Measurements from ENCODE around the gene ACP2. TPM values are rescaled to one million over a fixed set of nuclear protein-coding genes. Genes with fewer than 3 reads are reported as not detected.
"Not testable (repeated sequence)": the region's sequence is repeated elsewhere in the genome, so short reads cannot be mapped to it uniquely, and the experiment has no call there.

The ACP2 gene
- total RNA-seq, 1 donor from 2014 or later, result 24.3 TPM

GRCh38 chr11:47192111-47192510 lies 56.5 kb downstream of the ACP2 start:
- Histone ChIP-seq H3K36me3 (no peaks in the 10 kb centered on the region), H3K79me2 (ENCODE audit: low read depth) (no peaks in the 10 kb centered on the region), H3K9me3 (ENCODE audit: low read depth) (no peaks in the 10 kb centered on the region), H3K27ac (no peak overlapping the region), H4K20me1 (ENCODE audit: low read depth) (no peaks in the 10 kb centered on the region), H3K4me3 (no peak overlapping the region), H2AFZ (replicated peaks) (no peak overlapping the region), H3K27me3 (peaks cover 26% of the 10 kb centered on the region), H3F3A (ENCODE audit: low read depth) (peaks cover 19% of the 10 kb centered on the region), H3K9ac (no peak overlapping the region), H3K4me1 (peaks cover 4% of the 10 kb centered on the region), H3K4me2 (no peak overlapping the region)
- no peaks in the 10 kb centered on the region for H3K36me3 Mint-ChIP-seq
- H3K4me1 Mint-ChIP-seq, result peaks cover 22% of the 10 kb centered on the region
- H3K27me3 Mint-ChIP-seq (ENCODE audit: insufficient read depth, low read depth), result peaks cover 36% of the 10 kb centered on the region
- no peak overlapping the region for H3K27ac Mint-ChIP-seq
- no peak overlapping the region for H3K4me3 Mint-ChIP-seq
- no peak for DNase-seq (ENCODE audit: low spot score)
- TF ChIP-seq EZH2 (IDR thresholded peaks at IDR 0.05) (no peak), EZH2phosphoT487 (IDR thresholded peaks at IDR 0.05) (no peak), CTCF (IDR thresholded peaks at IDR 0.05) (no peak)
- H3K9me3 Mint-ChIP-seq, result no peaks in the 10 kb centered on the region

DNA sequence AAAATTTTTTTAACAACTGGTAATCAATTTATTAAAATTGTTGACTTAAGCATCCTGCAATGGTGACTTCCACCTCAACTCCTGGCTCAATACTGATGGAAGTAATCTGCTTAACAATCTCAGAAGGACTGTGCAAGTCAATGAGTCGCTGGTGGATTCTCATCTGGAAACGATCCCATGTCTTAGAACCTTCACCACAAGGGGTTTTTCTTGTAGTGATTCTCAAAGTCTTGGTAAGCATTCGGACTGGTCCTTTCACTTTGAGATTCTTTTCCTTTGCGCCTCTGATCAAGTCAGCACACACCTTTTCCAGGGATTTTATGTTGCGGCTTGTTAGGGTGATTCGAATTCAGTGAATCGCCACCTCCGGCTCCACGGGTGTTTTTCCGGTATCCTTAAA lies 57.5 kb downstream of the ACP2 start:
- not testable (repeated sequence) for H3K4me3 Mint-ChIP-seq

More for the DNA sequence above, 57.5 kb downstream of the ACP2 start:
- H3K27me3 ChIP-seq, result peaks cover 35% of the 10 kb centered on the region
- not testable (repeated sequence) for H3K79me2 ChIP-seq (ENCODE audit: low read depth); H3K9me3 Mint-ChIP-seq; H3K36me3 ChIP-seq; H2AFZ ChIP-seq (replicated peaks); H3K36me3 Mint-ChIP-seq; H3K27ac Mint-ChIP-seq; H3K4me2 ChIP-seq; H3K9ac ChIP-seq; DNase-seq (ENCODE audit: low spot score); H4K20me1 ChIP-seq (ENCODE audit: low read depth); H3K4me3 ChIP-seq; H3K27ac ChIP-seq; H3K4me1 ChIP-seq; H3K9me3 ChIP-seq (ENCODE audit: low read depth)
- Mint-ChIP-seq H3K27me3 (ENCODE audit: insufficient read depth, low read depth) (peaks cover 41% of the 10 kb centered on the region), H3K4me1 (peaks cover 26% of the 10 kb centered on the region)
- H3F3A ChIP-seq (ENCODE audit: low read depth), result peaks cover 26% of the 10 kb centered on the region

Other genes starting within 250 kb of the ACP2 start
- gene ARFGAP2, start 71.9 kb downstream of the ACP2 start, total RNA-seq (ENCODE audit: low replicate concordance), result 95.0 and 160 TPM in 2 replicates
- gene PACSIN3, start 62.4 kb downstream of the ACP2 start, total RNA-seq (ENCODE audit: low replicate concordance), result 7.1 and 11.2 TPM in 2 replicates
- 61.4 and 76.9 TPM in 2 replicates for gene DDB2, start 33.8 kb downstream of the ACP2 start, total RNA-seq (ENCODE audit: low replicate concordance)
- 7.5 and 10.7 TPM in 2 replicates for gene NR1H3, start 9.2 kb upstream of the ACP2 start, total RNA-seq (ENCODE audit: low replicate concordance)
- gene MADD, start 21.3 kb upstream of the ACP2 start, total RNA-seq (ENCODE audit: low replicate concordance), result 16.1 and 25.9 TPM in 2 replicates
- gene MYBPC3, start 103.9 kb upstream of the ACP2 start, total RNA-seq (ENCODE audit: low replicate concordance), result 0.06 and 0.12 TPM in 2 replicates
- not detected in 2 replicates for gene SPI1, start 129.7 kb upstream of the ACP2 start, total RNA-seq (ENCODE audit: low replicate concordance)
- 11.3 and 36.4 TPM in 2 replicates for gene SLC39A13, start 159.8 kb upstream of the ACP2 start, total RNA-seq (ENCODE audit: low replicate concordance)
- gene PSMC3, start 177.6 kb upstream of the ACP2 start, total RNA-seq (ENCODE audit: low replicate concordance), result 126 and 175 TPM in 2 replicates
- gene RAPSN, start 200.3 kb upstream of the ACP2 start, total RNA-seq (ENCODE audit: low replicate concordance), result not detected in 2 replicates